ENCODE data around the gene NRF1. TPM values are rescaled to one million over a fixed set of nuclear protein-coding genes. Genes with fewer than 3 reads are reported as not detected.

The NRF1 gene
- total RNA-seq, 1 experiment from 2014 or later = 13.6 TPM

- BruUV-seq (replicated peaks) = no TSS peak
- no peaks in the 10 kb centered on the region for H3K9me3 ChIP-seq (ENCODE audit: low read length)
- H3F3A ChIP-seq (ENCODE audit: low read length, unreplicated experiment) = no peaks in the 10 kb centered on the region
- no peak overlapping the region for H3K4me2 ChIP-seq (ENCODE audit: low read length)
- ChIA-PET CTCF (no interaction called here), POLR2A (ENCODE audit: unreplicated experiment) (no interaction called here)
- peaks cover 33% of the 10 kb centered on the region for H4K20me1 ChIP-seq (ENCODE audit: low read length)
- intact Hi-C loops (cut with micrococcal nuclease) = no loop called here
- H3K36me3 ChIP-seq (ENCODE audit: low read depth, low read length) = no peaks in the 10 kb centered on the region
- no peak overlapping the region for H3K4me3 ChIP-seq (ENCODE audit: low read length)
- no peaks in the 10 kb centered on the region for H3K9me2 ChIP-seq (replicated peaks; ENCODE audit: low read length)
- H3K27me3 ChIP-seq (ENCODE audit: low read length) = no peaks in the 10 kb centered on the region
- TF ChIP-seq EZH2 (IDR thresholded peaks at IDR 0.05; ENCODE audit: low read length, unreplicated experiment) (no peak), EZH2phosphoT487 (IDR thresholded peaks at IDR 0.05; ENCODE audit: borderline replicate concordance, low read length) (no peak), CTCF (conservative IDR thresholded peaks at IDR 0.05; ENCODE audit: low read depth, low read length) (no peak)
- peaks cover 23% of the 10 kb centered on the region for H3K4me1 ChIP-seq (ENCODE audit: insufficient read depth, low read length)
- H3K27ac ChIP-seq (ENCODE audit: low read length) = no peak overlapping the region
- no peak for ATAC-seq
- no peak overlapping the region for H2AFZ ChIP-seq (ENCODE audit: low read length)
- DNase-seq = no peak
- H3K79me2 ChIP-seq (ENCODE audit: low read length) = peaks cover 81% of the 10 kb centered on the region
- H3K9ac ChIP-seq (ENCODE audit: low read length) = no peak overlapping the region
Observed at GRCh38 chr7:129774871-129775694, 163.6 kb downstream of the NRF1 start.

- intact Hi-C loops (cut with micrococcal nuclease) = no loop called here
- peaks cover 23% of the 10 kb centered on the region for H3K4me1 ChIP-seq (ENCODE audit: insufficient read depth, low read length)
- no TSS peak for BruUV-seq (replicated peaks)
- no peak overlapping the region for H3K27ac ChIP-seq (ENCODE audit: low read length)
- no peak for DNase-seq
- ATAC-seq = no peak
- H3K79me2 ChIP-seq (ENCODE audit: low read length) = peaks cover 81% of the 10 kb centered on the region
- H3K27me3 ChIP-seq (ENCODE audit: low read length) = no peaks in the 10 kb centered on the region
- no peaks in the 10 kb centered on the region for H3K36me3 ChIP-seq (ENCODE audit: low read depth, low read length)
- no peak overlapping the region for H2AFZ ChIP-seq (ENCODE audit: low read length)
- H3K9me3 ChIP-seq (ENCODE audit: low read length) = no peaks in the 10 kb centered on the region
- no peak overlapping the region for H3K9ac ChIP-seq (ENCODE audit: low read length)
- ChIA-PET CTCF (no interaction called here), POLR2A (ENCODE audit: unreplicated experiment) (no interaction called here)
- peaks cover 33% of the 10 kb centered on the region for H4K20me1 ChIP-seq (ENCODE audit: low read length)
- no peaks in the 10 kb centered on the region for H3F3A ChIP-seq (ENCODE audit: low read length, unreplicated experiment)
- TF ChIP-seq CTCF (conservative IDR thresholded peaks at IDR 0.05; ENCODE audit: low read depth, low read length) = no peak
- TF ChIP-seq EZH2phosphoT487 (IDR thresholded peaks at IDR 0.05; ENCODE audit: borderline replicate concordance, low read length) = no peak
- TF ChIP-seq EZH2 (IDR thresholded peaks at IDR 0.05; ENCODE audit: low read length, unreplicated experiment) = no peak
- H3K9me2 ChIP-seq (replicated peaks; ENCODE audit: low read length) = no peaks in the 10 kb centered on the region
- no peak overlapping the region for H3K4me3 ChIP-seq (ENCODE audit: low read length)
- no peak overlapping the region for H3K4me2 ChIP-seq (ENCODE audit: low read length)
Observed at GRCh38 chr7:129775695-129776361, 164.3 kb downstream of the NRF1 start.

GRCh38 chr7:129776362-129776722, 164.8 kb downstream of the NRF1 start:
- peaks cover 77% of the 10 kb centered on the region for H3K79me2 ChIP-seq (ENCODE audit: low read length)
- H3K4me1 ChIP-seq (ENCODE audit: insufficient read depth, low read length) = peaks cover 28% of the 10 kb centered on the region
- no peak overlapping the region for H2AFZ ChIP-seq (ENCODE audit: low read length)
- ChIA-PET CTCF (no interaction called here), POLR2A (ENCODE audit: unreplicated experiment) (no interaction called here)
- H3K9me2 ChIP-seq (replicated peaks; ENCODE audit: low read length) = no peaks in the 10 kb centered on the region
- ATAC-seq (no peak), DNase-seq (no peak)
- no peak overlapping the region for H3K27ac ChIP-seq (ENCODE audit: low read length)
- no peaks in the 10 kb centered on the region for H3K27me3 ChIP-seq (ENCODE audit: low read length)
- H4K20me1 ChIP-seq (ENCODE audit: low read length) = peaks cover 33% of the 10 kb centered on the region
- H3K9me3 ChIP-seq (ENCODE audit: low read length) = no peaks in the 10 kb centered on the region
- no peak overlapping the region for H3K9ac ChIP-seq (ENCODE audit: low read length)
- no peak overlapping the region for H3K4me3 ChIP-seq (ENCODE audit: low read length)
- intact Hi-C loops (cut with micrococcal nuclease) = no loop called here
- BruUV-seq (replicated peaks) = no TSS peak
- TF ChIP-seq CTCF (conservative IDR thresholded peaks at IDR 0.05; ENCODE audit: low read depth, low read length) (no peak), EZH2phosphoT487 (IDR thresholded peaks at IDR 0.05; ENCODE audit: borderline replicate concordance, low read length) (no peak), EZH2 (IDR thresholded peaks at IDR 0.05; ENCODE audit: low read length, unreplicated experiment) (no peak)
- H3K36me3 ChIP-seq (ENCODE audit: low read depth, low read length) = no peaks in the 10 kb centered on the region
- no peaks in the 10 kb centered on the region for H3F3A ChIP-seq (ENCODE audit: low read length, unreplicated experiment)
- H3K4me2 ChIP-seq (ENCODE audit: low read length) = no peak overlapping the region
